ENCODE data around the gene GMFB.

The GMFB gene
- total RNA-seq, result 61.5 to 188 (median 79.4) reads per million in 3 experiments

DNA sequence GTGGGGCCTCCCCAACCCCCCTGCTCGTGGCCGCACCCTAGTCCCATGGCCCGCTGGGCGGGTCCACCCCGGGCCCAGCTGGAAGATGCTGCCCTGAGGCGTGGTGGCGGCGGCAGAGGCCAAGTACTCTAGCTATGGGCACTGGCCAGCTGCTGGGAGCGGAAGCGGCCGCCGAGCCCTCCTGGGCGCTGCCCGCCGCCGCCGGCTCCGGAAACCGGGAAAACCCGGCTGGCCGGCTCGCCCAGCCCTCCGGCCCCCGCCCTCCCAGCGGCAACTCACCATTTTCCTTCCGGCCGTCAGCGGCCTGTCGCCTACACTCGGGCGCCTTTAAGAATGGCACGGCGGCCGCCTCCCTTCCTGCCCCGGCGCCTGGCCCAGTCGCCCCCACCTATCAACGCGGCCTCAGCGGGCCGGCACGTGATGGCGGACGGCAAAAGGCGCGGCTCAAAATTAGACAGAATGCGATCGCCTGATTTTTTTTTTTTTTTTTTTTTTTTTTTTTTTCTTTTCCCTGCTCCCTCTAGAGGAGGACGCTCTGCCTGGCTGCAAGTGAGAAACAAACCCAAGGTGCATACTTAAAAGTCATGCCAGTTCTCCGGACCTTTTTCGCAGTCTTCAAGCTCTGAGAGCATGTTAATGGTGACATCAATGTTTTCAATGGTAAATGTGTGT lies at the start of gene GMFB:
Gene GMFB, minus strand, starts transcription at position 335 of the 672 bp plus-strand sequence. Its CDS starts 53 bp downstream, at position 282.
- peak; percentile 85 for DNase-seq

DNA sequence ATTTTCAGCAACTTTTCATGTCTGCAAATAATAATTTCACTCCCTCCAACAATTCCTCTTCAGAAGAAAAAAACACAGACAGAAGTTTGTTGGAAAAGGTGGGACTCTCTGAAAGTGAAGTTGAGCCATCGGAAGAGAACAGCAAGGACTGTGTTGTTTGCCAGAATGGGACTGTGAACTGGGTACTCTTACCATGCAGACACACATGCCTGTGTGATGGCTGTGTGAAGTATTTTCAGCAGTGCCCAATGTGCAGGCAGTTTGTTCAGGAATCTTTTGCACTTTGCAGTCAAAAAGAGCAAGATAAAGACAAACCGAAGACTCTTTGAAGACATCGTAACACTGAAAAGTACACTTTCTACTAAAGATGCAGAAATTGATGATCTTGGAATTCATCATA lies 49.3 kb upstream of the GMFB start:
- no peak for DNase-seq

DNA sequence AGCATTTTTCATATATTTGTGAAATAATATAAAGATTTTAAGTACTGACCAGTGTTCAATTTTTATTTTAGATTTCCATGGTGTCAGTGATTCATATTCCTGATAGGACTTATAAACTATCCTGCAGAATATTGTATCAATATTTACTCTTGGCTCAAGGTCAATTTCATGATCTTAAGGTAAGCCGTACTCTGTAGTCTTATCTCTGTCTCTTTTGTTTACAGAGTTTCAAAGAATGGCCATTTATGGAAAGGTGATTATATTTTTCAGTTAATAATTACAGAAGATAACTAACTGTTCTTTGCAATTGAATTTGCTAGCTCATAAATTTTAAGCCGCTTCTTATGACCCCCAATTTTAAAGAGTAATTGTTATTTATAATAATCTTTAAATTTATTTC lies 48.9 kb upstream of the GMFB start:
- DNase-seq, result no peak

DNA sequence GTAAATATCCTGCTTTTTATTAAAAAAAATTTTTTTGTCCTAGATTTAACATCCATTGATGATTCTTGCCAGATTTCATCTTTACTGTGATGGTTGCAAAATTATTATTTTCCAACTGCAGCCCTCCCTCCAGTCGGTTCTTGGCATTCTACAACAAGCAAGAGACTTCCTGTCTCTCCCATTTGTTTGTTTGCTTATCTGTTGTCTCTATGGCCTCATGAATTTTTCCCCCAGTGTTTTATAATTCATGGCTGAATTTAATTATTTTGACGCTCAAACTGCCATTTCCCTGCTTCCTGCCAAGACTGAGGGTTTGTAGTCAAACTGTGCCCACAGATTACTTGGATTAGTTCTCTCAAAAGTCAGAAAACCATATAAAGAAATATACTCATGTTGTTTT lies 46.9 kb upstream of the GMFB start:
- no peak for DNase-seq

DNA sequence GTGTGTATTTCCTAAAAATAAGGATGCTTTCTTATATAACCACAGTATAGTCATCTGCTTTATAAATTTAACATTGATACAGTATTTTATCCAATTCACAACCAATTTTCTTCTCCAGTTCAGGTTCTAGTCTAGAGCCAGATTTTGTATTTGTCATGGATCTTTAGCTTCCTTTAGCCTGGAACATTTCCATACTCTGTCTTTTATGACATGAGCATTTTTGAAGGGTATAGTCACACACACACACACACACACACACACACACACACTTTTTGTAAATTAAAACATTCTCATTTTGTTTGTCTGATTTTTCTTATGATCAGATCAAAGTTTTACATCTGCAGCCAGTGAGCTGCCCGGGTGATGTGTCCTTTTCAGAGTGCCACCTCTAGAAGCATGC lies 46.3 kb upstream of the GMFB start:
- DNase-seq, result no peak

DNA sequence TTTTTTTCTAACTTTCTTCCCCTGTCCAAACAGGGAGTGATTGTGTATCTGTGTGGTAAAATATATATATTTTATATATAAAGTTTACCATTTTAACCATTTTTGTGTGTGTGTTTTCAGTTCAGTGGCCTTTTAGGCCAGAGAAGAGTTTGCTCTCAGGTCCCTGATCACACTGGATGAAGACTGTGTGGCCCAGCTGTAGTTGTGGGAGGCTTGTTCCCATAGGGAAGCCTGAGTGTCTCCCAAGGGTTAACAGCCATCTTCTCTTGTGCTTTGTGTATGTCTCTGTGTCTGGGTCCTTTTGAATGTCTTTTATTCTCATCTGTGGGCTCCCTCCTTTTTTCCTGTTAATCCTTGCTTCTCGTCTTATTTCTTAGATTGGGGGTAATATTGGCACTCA lies 44.3 kb upstream of the GMFB start:
- DNase-seq, result no peak

DNA sequence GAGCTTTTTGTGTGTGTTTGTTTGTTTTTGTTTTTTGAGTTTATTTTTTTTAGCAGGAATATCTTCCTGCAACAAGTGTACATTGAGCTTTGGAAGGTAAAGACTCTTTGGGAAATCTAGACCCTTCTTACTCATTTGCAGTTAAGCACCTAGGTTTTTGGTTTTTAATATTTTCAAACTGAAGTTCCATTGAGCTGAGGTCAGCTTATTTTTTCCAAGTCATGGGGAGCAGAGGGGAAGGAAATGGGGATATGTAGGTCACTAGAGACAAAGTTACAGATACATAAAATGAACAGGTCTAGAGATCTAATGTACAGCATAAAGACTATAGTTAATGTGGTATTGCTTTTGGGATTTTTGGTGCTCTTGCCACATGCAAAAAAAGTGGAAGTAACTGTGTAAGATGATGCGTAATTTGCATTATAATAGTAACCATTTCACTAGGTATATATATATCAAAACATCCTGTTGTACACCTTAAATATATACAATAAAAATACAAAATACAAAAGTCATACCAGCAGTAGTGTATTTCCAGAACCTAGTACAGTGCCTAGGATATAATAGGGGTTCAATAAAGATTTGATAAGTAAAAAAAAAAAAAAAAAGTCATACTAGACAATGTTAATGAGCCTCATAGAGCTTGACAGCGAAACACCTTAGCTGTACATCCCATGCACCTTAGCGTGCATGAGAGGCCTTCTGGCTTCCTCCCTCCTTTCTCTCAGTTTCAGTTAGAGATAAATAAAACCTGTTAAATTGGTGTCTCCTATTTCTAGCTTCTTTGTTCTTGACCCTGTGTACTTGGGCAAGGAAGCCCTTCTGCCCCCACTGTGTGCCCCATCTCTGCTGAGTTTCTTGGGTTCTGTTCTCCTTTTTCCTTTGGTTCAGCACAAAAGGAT lies 43.6 kb upstream of the GMFB start:
- DNase-seq, result no peak

DNA sequence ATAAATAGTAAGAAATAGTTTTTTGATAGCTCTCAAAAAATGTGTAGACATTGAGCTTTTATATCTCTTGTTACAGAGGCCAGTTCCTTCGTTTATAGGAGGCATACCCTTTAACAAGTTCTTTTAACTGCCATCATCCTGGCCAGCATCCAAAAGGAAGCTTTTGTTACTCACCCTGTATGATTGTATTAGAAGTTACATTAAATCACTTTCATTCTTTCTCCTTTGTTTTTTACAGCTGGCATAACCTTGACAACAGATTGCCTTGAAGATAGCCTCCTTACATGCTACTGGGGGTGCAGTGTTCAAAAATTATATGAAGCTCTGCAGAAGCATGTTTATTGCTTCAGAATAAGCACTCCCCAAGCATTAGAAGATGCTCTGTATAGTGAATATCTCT lies 41.0 kb upstream of the GMFB start:
- DNase-seq, result no peak

DNA sequence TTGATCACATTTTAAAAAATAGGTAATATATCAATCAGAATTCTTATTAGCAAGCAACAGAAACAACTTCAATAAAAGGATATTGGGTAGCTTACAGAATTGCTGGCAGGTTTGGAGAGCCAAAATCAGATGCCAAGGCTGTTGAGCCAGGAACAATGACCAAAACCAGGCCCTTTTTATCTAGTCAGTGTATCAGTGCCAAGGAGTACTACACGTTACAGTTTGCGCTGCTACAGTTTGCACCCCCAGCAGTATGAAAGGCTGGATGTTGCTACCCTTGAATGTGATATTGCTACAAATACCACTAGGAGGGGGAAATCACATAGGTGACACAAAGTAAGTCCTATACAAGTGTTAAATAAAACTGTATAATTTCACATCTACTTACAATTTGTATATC lies 40.2 kb upstream of the GMFB start:
- no peak for DNase-seq

DNA sequence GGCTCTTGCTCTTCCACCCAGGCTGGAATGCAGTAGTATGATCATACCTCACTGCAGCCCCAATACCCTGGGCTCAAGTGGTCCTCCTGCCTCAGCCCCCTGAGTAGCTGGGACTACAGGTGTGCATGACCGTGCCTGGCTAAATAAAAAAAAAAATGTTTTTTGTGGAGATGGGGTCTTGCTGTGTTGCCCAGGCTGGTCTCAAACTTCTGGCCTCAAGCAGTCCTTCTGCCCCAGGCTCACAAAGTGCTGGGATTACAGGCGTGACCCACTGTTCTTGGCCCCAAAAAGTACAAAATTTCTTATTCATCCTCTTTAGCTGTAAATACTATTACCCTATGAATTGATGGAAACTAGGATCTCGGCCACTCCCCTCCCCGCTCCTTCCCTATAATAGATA lies 35.6 kb upstream of the GMFB start:
- no peak for DNase-seq

DNA sequence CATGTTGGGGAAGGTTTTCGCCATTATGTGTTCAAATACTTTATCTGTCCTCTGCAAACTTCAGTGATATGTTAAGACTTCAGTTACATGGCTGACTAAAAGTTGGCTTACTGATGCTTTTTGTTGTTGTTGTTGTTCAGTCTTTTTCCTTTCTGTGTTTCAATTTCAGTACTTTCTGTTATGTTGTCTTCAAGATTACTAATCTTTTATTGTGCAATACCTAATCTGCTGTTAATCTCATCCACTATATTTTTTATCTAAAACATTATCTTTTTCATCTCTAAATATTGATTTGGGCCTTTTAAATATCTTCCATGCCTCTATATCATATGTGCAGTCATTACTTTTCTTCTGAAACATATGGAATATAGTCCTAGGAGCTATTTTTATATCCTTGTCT lies 27.9 kb upstream of the GMFB start:
- no peak for DNase-seq

DNA sequence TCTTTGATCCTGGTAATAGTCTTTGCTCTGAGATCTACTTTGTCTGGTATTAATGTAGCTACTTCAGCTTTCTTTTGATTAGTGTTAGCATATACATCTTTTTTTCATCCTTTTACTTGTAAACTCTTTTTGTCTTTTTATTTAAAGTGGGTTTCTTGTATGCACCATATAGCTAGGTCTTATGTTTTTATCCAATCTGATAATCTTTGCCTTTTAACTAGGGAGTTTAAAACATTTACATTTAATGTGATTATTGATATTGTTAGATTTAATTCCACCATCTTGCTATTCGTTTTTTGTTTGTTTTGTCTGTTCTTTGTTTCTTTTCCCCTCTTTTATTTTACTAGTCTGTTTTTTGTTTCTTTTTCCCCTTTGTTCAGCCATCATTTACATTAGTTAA lies 26.9 kb upstream of the GMFB start:
- no peak for DNase-seq

DNA sequence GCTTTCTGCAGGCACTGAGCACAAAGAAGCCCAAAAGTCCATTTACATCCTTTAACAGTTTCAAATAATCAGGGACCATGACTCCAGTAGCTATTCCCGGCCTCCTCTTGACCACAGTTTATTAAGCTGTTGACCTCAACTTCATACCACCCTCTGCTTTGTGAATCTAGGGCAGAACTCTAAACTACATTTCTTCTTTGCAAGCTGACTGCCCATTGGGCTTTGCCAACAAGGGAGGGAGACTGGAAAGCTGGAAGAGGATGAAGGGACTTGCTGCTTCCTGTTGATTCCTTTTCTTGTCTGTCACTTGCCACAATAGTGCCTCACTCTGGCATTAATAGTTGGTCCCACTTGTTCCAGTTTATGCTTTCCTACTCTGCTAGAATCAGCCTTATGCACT lies 23.6 kb upstream of the GMFB start:
- DNase-seq, result no peak

DNA sequence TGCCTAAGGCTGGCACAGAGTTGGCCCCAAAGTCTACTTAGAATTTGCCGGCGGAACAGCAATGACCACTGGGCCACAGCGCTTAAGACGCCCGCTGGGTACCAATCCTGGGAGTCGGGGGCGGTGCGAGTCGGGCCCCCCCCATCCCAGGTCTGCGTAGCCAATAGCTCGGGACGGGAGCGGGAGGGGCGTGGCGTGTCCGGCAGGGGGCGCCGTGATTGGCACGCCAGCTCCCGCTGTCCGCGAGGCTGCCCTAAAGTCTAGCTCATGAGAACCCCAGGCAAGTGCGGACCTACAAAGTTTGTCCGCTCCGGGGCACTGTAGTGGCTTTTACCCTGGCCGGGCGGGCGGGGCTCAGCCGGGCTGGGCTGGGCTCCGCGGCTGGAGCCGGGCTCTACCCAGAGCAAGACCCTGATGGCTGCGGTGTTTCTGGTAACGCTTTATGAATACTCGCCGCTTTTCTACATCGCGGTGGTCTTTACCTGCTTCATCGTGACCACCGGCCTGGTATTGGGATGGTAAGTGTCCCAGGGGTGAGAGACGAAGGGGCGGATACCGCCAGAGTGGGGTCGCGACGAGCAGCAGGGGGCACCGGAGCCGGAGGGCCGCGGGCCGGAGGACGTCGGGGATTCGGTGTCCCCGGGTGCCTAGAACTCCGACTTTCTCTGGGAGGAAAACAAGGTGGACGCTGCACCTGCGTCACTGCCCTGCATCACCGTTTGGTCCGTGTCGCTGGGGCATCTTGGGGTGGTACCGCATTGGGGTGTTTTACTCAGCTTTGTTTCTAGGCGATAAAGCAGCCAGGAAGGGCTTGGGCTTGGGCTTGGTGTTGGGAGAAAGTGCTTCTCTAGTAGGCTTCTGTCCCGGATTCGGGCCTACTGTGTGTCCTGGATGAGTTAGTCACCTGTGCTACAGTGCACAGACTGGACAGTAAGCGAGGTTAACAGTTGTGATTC lies 21.0 kb upstream of the GMFB start, which contains the start of gene CGRRF1:
Gene CGRRF1, plus strand, starts transcription at position 361 of the 956 bp plus-strand sequence. Its CDS starts 54 bp downstream, at position 415.
- peak; percentile 93 for DNase-seq

DNA sequence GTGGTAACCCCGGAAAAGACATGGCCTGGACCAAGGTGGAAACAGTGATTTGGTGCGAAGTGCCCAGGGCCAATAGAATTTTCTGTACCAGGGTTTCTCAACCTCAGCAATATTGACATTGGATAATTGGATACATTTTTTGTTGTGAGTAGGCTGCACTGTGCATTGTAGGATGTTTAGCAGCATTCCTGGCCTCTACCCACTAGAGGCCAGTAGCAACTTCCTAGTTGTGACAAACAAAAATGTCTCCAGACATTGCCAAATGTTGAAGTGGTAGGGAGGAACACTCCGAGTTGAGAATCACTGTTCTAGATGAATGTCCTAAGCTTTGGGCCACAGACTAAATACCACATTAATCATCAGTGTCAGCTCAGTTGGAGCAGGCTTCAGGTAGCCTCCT lies 14.7 kb upstream of the GMFB start:
- no peak for DNase-seq

DNA sequence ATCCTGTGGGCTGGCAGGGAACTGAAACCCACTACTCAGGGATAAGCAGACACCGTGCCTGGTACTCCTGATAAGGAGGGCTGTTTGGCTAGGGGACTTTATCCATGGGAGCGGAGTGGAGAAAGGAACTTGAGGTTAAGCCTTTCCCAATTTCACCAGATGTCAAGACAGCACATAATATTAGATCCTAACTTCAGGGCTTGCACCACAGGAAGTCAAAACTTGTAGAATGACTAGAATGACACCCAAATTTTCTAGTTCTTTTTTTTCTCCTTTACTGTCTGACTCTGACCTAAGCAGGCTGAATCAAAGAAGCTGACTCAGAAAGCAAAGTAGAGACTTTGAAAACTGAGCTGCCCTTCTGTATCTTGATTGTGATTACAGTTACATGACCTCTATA lies 13.8 kb upstream of the GMFB start:
- no peak for DNase-seq

DNA sequence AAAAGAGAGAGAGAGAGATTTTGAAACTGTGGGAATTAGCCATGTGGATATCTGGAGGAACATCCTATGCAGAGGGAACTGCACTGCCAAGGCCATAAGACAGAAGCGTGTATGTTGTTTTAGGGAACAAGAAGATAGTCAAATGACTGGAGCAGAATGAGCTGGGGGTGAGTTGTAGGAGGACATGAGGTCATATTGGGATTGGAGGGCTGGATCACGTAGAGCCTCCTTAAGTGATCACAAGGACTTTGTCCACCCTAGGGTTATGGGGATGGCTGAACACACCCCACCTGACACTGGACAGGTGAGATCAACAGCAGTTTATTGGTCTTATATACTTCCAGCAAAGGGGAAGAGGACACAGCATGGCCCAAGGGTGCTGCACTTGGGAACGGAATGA lies 12.7 kb upstream of the GMFB start:
- DNase-seq, result no peak

DNA sequence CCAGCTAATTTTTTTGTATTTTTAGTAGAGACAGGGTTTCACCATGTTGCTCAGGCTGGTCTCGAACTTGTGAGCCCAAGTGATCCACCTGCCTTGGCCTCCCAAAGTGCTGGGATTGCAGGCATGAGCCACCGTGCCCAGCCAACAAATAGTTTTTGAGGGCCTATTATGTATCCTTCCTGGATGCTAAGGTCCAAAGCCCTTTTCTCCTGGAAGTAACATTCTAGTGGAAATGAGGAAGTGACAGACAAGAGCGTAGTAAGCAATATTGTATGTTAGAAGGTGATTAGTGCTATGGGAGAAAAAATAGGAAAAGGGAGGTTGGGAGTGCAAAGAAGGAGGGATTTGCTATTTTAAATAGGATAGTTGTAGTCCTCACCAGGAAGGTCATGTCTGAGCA lies 12.0 kb upstream of the GMFB start:
- no peak for DNase-seq

DNA sequence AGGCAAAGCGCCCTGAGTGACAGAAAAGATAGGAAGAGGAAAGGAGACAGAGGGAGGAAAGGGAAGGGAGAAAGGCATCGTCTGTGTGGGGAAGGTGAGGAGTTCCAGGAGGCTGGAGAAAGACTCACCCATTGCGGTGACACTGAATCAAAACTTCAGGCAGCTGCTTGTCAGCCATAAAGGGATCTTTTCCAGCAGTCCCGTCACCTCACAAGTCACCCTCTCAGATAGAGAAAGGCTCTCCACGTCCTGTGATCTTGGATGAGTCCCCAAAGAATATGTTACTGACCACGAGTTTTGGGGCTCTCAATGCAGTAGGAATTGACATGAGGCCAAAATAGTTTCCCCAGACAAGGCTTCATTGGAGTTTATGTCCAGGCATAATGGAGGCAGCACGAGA lies 9.8 kb upstream of the GMFB start:
- no peak for DNase-seq

DNA sequence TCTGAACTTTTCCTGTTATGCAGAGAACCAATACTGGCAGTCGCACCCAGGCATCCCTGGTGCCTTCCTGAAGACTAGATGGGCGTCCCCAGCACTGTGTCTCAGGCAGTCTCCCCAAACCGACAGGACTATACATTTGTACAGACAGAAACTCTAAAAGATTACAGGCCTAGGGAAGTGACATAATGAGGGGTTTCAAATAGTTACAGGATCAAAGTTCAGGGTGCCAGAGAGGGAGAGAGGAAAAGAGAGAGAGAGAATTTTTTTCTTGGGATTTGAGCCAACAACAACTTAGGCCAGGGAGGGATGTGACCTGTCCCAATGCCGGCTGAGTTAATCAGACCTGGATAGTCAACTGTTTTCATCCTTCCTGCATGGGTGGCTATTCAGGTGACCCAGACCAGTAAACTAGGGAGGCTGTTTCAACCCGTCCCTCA lies 9.3 kb upstream of the GMFB start:
- no peak for DNase-seq

DNA sequence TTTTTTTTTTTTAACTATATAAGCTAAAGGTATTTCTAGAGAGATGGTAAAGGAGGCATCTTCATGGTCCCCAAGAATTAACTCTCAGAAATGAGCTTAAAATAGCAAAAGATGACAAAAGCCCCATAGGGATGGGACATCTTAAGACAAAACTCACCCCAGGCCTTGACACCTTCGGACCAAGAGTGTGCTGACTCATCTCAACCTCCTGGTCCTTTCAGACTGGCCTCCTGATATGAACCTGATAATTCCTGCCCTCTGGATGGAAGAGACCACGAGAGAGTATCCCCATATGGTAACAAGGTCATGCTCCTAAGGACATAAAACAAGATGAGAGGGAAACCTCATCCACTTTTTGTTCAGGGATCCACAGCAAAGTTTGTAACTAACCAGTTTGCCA lies 8.4 kb upstream of the GMFB start:
- no peak for DNase-seq

DNA sequence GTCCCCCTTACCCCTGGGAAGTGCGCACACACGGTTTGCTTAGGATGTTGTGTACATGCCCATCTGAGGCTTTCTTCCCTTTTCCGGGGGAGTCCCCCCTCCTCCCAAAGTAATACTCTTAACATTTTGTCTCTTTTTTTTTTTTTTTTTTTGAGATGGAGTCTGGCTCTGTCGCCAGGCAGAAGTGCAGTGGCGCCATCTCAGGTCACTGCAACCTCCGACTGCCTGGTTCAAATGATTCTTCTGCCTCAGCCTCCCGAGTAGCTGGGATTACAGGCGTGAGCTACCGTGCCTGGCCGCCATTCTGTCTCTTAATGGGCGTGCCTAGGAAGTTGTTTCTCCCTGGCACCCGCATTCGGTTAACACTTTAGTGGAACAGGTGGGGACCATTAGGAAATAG lies 4.5 kb upstream of the GMFB start:
- no peak for DNase-seq

Data from central memory CD4-positive, alpha-beta T cell (primary cell).